ENCODE measurements around the gene CDC42BPB. TPM values are rescaled to one million over a fixed set of nuclear protein-coding genes. Genes with fewer than 3 reads are reported as not detected.

CDC42BPB gene
- total and polyA plus RNA-seq, 12 donors: 29.6 to 83.6 (median 69.3) TPM

- no peaks in the 10 kb centered on the region for H3K27me3 ChIP-seq
- H3K9me3 ChIP-seq: peaks cover 0 to 8% (median 0%) of the 10 kb centered on the region in 11 donors
- no peak for DNase-seq
- no peak overlapping the region for H3K4me3 ChIP-seq
- no peak overlapping the region for H3K27ac ChIP-seq
- 96 to 99% methylated on average over 20 of the region's 20 CpGs for WGBS, 2 donors
- peaks cover 6 to 28% (median 18%) of the 10 kb centered on the region in 9 donors for H3K4me1 ChIP-seq
- no peak for TF ChIP-seq CTCF (IDR thresholded peaks at IDR 0.05)
- peaks cover 0 to 22% (median 6%) of the 10 kb centered on the region in 9 donors for H3K36me3 ChIP-seq
- intact Hi-C loops (cut with DNase I): no loop called here
- ATAC-seq: peak in 1 of 8 donors; percentile 42
Observed at GRCh38 chr14:103041464-103041863, 15.9 kb downstream of the CDC42BPB start.

DNA sequence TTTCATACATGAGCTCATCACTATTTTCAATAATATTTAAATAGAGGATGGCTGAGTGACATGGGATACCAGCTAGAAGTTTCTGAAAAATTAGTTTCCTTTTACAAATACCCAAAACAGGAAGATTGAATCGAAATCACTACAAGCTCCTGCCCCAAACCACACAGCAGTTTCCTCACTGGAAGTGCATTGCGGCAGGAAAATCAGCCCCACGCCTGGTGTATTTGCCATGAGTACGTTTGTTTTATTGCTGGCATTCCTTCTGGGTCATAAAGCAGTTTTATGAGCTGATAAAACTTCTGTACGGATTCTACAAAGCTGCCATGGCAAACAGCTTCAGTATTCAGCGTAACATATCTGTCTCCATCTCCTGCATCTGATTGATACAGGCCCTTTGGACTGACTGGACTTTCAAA lies 23.7 kb downstream of the CDC42BPB start:
- intact Hi-C loops (cut with DNase I): no loop called here
- Histone ChIP-seq H3K4me3 (no peak overlapping the region), H3K27me3 (no peaks in the 10 kb centered on the region), H3K36me3 (no peaks in the 10 kb centered on the region), H3K4me1 (peaks cover 0 to 39% (median 24%) of the 10 kb centered on the region in 9 donors), H3K9me3 (no peaks in the 10 kb centered on the region), H3K27ac (peak overlapping the region in 1 of 10 donors; percentile 11)
- WGBS, 2 donors: 67 to 69% methylated on average over 6 of the region's 6 CpGs
- TF ChIP-seq CTCF (IDR thresholded peaks at IDR 0.05): no peak
- DNase-seq (no peak), ATAC-seq (no peak)

GRCh38 chr14:103031956-103032355 lies 25.4 kb downstream of the CDC42BPB start:
- peaks cover 0 to 53% (median 24%) of the 10 kb centered on the region in 9 donors for H3K4me1 ChIP-seq
- TF ChIP-seq CTCF (IDR thresholded peaks at IDR 0.05): peak in 3 of 9 donors; percentile 4 to 13 (median 9)
- H3K9me3 ChIP-seq: no peaks in the 10 kb centered on the region
- intact Hi-C loops (cut with DNase I): no loop called here
- no peak for DNase-seq
- WGBS, 2 donors: 75 to 76% methylated on average over 9 of the region's 9 CpGs
- H3K27me3 ChIP-seq: no peaks in the 10 kb centered on the region
- H3K4me3 ChIP-seq: no peak overlapping the region
- peak overlapping the region in 1 of 10 donors; percentile 6 for H3K27ac ChIP-seq
- peak in 3 of 8 donors; percentile 27 to 49 (median 34) for ATAC-seq
- H3K36me3 ChIP-seq: no peaks in the 10 kb centered on the region

DNA sequence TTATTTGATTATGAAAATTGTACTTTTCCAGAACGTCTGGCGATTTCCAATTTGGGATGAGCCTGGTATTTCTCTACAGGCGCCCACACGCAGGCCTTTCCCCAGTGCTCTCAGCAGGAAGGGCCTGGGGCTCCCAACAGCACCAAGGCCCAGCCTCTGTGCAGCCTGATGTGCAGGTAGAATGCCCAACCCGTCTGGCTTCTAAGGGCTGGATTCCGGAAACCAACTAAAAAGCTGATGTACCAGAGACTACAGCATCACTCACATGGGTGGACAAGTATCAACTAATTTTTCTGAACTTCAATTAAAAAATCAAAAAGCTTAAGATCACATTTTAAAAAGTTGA lies 25.8 kb downstream of the CDC42BPB start:
- no peaks in the 10 kb centered on the region for H3K27me3 ChIP-seq
- TF ChIP-seq CTCF (IDR thresholded peaks at IDR 0.05): no peak
- H3K4me3 ChIP-seq: no peak overlapping the region
- 71 to 83% methylated on average over 6 of the region's 6 CpGs for WGBS, 2 donors
- DNase-seq (no peak), ATAC-seq (no peak)
- H3K4me1 ChIP-seq: peaks cover 0 to 53% (median 24%) of the 10 kb centered on the region in 9 donors
- intact Hi-C loops (cut with DNase I): no loop called here
- H3K27ac ChIP-seq: peak overlapping the region in 1 of 10 donors; percentile 6
- no peaks in the 10 kb centered on the region for H3K36me3 ChIP-seq
- no peaks in the 10 kb centered on the region for H3K9me3 ChIP-seq
